Glutamatergic neuron (in vitro differentiated cells): ENCODE measurements around the gene IFNAR2. TPM values are rescaled to one million over a fixed set of nuclear protein-coding genes. Genes with fewer than 3 reads are reported as not detected.
A peak's percentile ranks its signal among the peaks of the same experiment; 100 is the strongest.

Source experiments
- DNase-seq: peaks from one replicate; pipeline ENCODE4 v3.0.0; 2022
- H3K27ac Mint-ChIP-seq: one replicate; pipeline ENCODE4 v1.8.0; 2020; ENCODE audit warnings: mild to moderate bottlenecking, mixed read lengths, inconsistent platforms; ENCODE audit not compliant: unreplicated experiment
- H3K27me3 Mint-ChIP-seq: one replicate; pipeline ENCODE4 v1.8.0; 2020; ENCODE audit warnings: mild to moderate bottlenecking, moderate library complexity, mixed read lengths, inconsistent platforms; ENCODE audit not compliant: unreplicated experiment
- H3K36me3 Mint-ChIP-seq: one replicate; pipeline ENCODE4 v1.8.0; 2020; ENCODE audit warnings: mild to moderate bottlenecking, mixed read lengths, inconsistent platforms; ENCODE audit not compliant: unreplicated experiment
- H3K4me1 Mint-ChIP-seq: one replicate; pipeline ENCODE4 v1.8.0; 2020; ENCODE audit warnings: mild to moderate bottlenecking, low read depth, mixed read lengths, inconsistent platforms; ENCODE audit not compliant: unreplicated experiment
- H3K4me3 Mint-ChIP-seq: one replicate; pipeline ENCODE4 v1.8.0; 2020; ENCODE audit warnings: mild to moderate bottlenecking, mixed read lengths, inconsistent platforms; ENCODE audit not compliant: unreplicated experiment
- H3K9me3 Mint-ChIP-seq: one replicate; pipeline ENCODE4 v1.8.0; 2020; ENCODE audit warnings: mild to moderate bottlenecking, moderate library complexity, mixed read lengths, inconsistent platforms; ENCODE audit not compliant: unreplicated experiment
- total RNA-seq: library from RNA; stranded (reverse); fragmentation: NEBNext Ultra II Directional; extraction: Animal tissue kit (Norgen Biotek cat#: 25700); gene quantifications from one replicate; pipeline ENCODE4 v1.2.1, GENCODE V29; 2021; ENCODE audit not compliant: unreplicated experiment
- TF ChIP-seq, protein P1 (sequence below): fragments of 200-600 bp; sonication (generic); IDR thresholded peaks from one replicate; pipeline ENCODE4 v1.5.0; 2021; ENCODE audit not compliant: partially characterized antibody, unreplicated experiment

The IFNAR2 gene
- total RNA-seq, 1 donor from 2014 or later = 6.9 TPM

DNA sequence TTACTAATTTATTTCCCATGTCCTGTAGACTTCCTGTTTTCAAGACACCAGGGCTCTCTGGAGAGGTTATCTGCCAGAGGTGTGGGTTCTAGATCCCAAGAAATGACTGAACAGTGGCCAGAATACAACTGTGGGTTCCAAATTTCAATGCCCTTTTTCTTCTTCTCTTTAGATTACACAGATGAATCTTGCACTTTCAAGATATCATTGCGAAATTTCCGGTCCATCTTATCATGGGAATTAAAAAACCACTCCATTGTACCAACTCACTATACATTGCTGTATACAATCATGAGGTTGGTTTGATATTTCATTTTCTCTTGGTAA, 15.0 kb downstream of the IFNAR2 start:
- peaks cover 2% of the 10 kb centered on the region for H3K4me1 Mint-ChIP-seq
- TF ChIP-seq, protein P1, sequence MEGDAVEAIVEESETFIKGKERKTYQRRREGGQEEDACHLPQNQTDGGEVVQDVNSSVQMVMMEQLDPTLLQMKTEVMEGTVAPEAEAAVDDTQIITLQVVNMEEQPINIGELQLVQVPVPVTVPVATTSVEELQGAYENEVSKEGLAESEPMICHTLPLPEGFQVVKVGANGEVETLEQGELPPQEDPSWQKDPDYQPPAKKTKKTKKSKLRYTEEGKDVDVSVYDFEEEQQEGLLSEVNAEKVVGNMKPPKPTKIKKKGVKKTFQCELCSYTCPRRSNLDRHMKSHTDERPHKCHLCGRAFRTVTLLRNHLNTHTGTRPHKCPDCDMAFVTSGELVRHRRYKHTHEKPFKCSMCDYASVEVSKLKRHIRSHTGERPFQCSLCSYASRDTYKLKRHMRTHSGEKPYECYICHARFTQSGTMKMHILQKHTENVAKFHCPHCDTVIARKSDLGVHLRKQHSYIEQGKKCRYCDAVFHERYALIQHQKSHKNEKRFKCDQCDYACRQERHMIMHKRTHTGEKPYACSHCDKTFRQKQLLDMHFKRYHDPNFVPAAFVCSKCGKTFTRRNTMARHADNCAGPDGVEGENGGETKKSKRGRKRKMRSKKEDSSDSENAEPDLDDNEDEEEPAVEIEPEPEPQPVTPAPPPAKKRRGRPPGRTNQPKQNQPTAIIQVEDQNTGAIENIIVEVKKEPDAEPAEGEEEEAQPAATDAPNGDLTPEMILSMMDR = no peak
- no peaks in the 10 kb centered on the region for H3K9me3 Mint-ChIP-seq
- peaks cover 4% of the 10 kb centered on the region for H3K36me3 Mint-ChIP-seq
- H3K27ac Mint-ChIP-seq = no peak overlapping the region
- H3K4me3 Mint-ChIP-seq = no peak overlapping the region
- DNase-seq = no peak
- H3K27me3 Mint-ChIP-seq = no peaks in the 10 kb centered on the region

- no peaks in the 10 kb centered on the region for H3K36me3 Mint-ChIP-seq
- no peaks in the 10 kb centered on the region for H3K27me3 Mint-ChIP-seq
- no peak overlapping the region for H3K27ac Mint-ChIP-seq
- DNase-seq = no peak
- H3K9me3 Mint-ChIP-seq = no peaks in the 10 kb centered on the region
- H3K4me3 Mint-ChIP-seq = no peak overlapping the region
- TF ChIP-seq, protein P1 = no peak
- peaks cover 2% of the 10 kb centered on the region for H3K4me1 Mint-ChIP-seq
Measured at GRCh38 chr21:33245289-33245918, 15.7 kb downstream of the IFNAR2 start.

GRCh38 chr21:33246506-33246905, 16.8 kb downstream of the IFNAR2 start:
- peaks cover 4% of the 10 kb centered on the region for H3K36me3 Mint-ChIP-seq
- H3K27me3 Mint-ChIP-seq = no peaks in the 10 kb centered on the region
- no peaks in the 10 kb centered on the region for H3K9me3 Mint-ChIP-seq
- no peak overlapping the region for H3K4me3 Mint-ChIP-seq
- peaks cover 2% of the 10 kb centered on the region for H3K4me1 Mint-ChIP-seq
- DNase-seq = no peak
- no peak overlapping the region for H3K27ac Mint-ChIP-seq
- TF ChIP-seq, protein P1 = no peak

- TF ChIP-seq, protein P1 = no peak
- Mint-ChIP-seq H3K4me3 (no peak overlapping the region), H3K9me3 (no peaks in the 10 kb centered on the region), H3K27me3 (no peaks in the 10 kb centered on the region), H3K27ac (no peak overlapping the region), H3K4me1 (peaks cover 2% of the 10 kb centered on the region), H3K36me3 (peaks cover 4% of the 10 kb centered on the region)
- no peak for DNase-seq
Measured at GRCh38 chr21:33246963-33247362, 17.2 kb downstream of the IFNAR2 start.

DNA sequence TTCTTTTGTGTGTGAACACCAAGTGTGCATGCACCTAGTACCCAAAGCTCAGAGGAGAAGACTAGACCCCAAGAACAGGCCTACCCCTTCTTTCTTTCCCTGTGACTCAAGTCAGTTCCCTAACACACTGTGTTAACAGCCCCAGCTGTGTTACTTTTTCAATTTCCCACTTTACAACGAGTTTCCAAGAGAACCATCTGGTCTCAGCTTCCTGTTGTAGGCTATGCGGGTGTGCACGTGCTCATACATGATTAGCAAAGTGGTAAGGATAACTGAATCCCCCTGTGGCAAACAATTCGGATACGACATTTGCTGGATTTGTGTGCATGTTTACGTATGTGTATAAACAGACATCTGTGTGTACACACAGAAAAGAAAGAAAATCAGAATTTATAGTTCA, 17.9 kb downstream of the IFNAR2 start:
- peaks cover 4% of the 10 kb centered on the region for H3K36me3 Mint-ChIP-seq
- H3K27me3 Mint-ChIP-seq = no peaks in the 10 kb centered on the region

More for the DNA sequence above, 17.9 kb downstream of the IFNAR2 start:
- TF ChIP-seq, protein P1 = no peak
- peak overlapping the region; percentile 18 for H3K27ac Mint-ChIP-seq
- no peak overlapping the region for H3K4me3 Mint-ChIP-seq
- H3K9me3 Mint-ChIP-seq = no peaks in the 10 kb centered on the region
- DNase-seq = no peak
- H3K4me1 Mint-ChIP-seq = peaks cover 2% of the 10 kb centered on the region
